ENCODE data around the gene ZNF215. TPM values are rescaled to one million over a fixed set of nuclear protein-coding genes. Genes with fewer than 3 reads are reported as not detected.
"Not testable (repeated sequence)": the region's sequence is repeated elsewhere in the genome, so short reads cannot be mapped to it uniquely, and the experiment has no call there.

Gene ZNF215
- total RNA-seq, 2 donors from 2014 or later: 4.9 to 7.3 TPM

GRCh38 chr11:6962141-6962540 lies 35.9 kb downstream of the ZNF215 start:
- ATAC-seq (no peak), DNase-seq (no peak)
- H3K4me3 ChIP-seq: no peak overlapping the region
- no peaks in the 10 kb centered on the region for H3K9me3 ChIP-seq
- H3K4me1 ChIP-seq: no peaks in the 10 kb centered on the region
- H3K36me3 ChIP-seq (replicated peaks in 1 of 2; ENCODE audit: insufficient read depth in 1 of 2, low read depth in 2 of 2): no peaks in the 10 kb centered on the region
- TF ChIP-seq POLR2A (IDR thresholded peaks at IDR 0.05) (no peak), CTCF (IDR thresholded peaks at IDR 0.05) (no peak)
- no peaks in the 10 kb centered on the region for H3K27me3 ChIP-seq
- intact Hi-C loops (cut with DNase I): no loop called here
- H3K27ac ChIP-seq: no peak overlapping the region

- WGBS, 2 donors: 83 to 95% methylated on average over 1 of the region's 1 CpG
- Histone ChIP-seq H3K4me1 (no peaks in the 10 kb centered on the region), H3K4me3 (no peak overlapping the region), H3K9me3 (no peaks in the 10 kb centered on the region), H3K36me3 (replicated peaks in 1 of 2; ENCODE audit: insufficient read depth in 1 of 2, low read depth in 2 of 2) (no peaks in the 10 kb centered on the region), H3K27me3 (no peaks in the 10 kb centered on the region), H3K27ac (no peak overlapping the region)
- TF ChIP-seq POLR2A (IDR thresholded peaks at IDR 0.05) (no peak), CTCF (IDR thresholded peaks at IDR 0.05) (no peak)
- intact Hi-C loops (cut with DNase I): no loop called here
- ATAC-seq (no peak), DNase-seq (no peak)
Observed at GRCh38 chr11:6962673-6963072, 36.4 kb downstream of the ZNF215 start.

- H3K36me3 ChIP-seq (replicated peaks in 1 of 2; ENCODE audit: insufficient read depth in 1 of 2, low read depth in 2 of 2): no peaks in the 10 kb centered on the region
- H3K4me3 ChIP-seq: no peak overlapping the region
- DNase-seq: no peak
- H3K27me3 ChIP-seq: no peaks in the 10 kb centered on the region
- no peak overlapping the region for H3K27ac ChIP-seq
- ATAC-seq: no peak
- no peaks in the 10 kb centered on the region for H3K9me3 ChIP-seq
- no peaks in the 10 kb centered on the region for H3K4me1 ChIP-seq
- TF ChIP-seq POLR2A (IDR thresholded peaks at IDR 0.05): no peak
- TF ChIP-seq CTCF (IDR thresholded peaks at IDR 0.05): no peak
- intact Hi-C loops (cut with DNase I): no loop called here
- WGBS, 2 donors: 88 to 100% methylated on average over 1 of the region's 1 CpG
Observed at GRCh38 chr11:6968816-6969215, 42.6 kb downstream of the ZNF215 start.

- H3K9me3 ChIP-seq; H3K27me3 ChIP-seq; H3K36me3 ChIP-seq (replicated peaks in 1 of 2; ENCODE audit: insufficient read depth in 1 of 2, low read depth in 2 of 2); H3K4me1 ChIP-seq; ATAC-seq; intact Hi-C loops (cut with DNase I); H3K4me3 ChIP-seq; H3K27ac ChIP-seq; DNase-seq: not testable (repeated sequence)
- 75 to 78% methylated on average over 4 of the region's 4 CpGs for WGBS, 2 donors
Observed at GRCh38 chr11:6969854-6970253, 43.6 kb downstream of the ZNF215 start.

- DNase-seq (no peak), ATAC-seq (no peak)
- no peaks in the 10 kb centered on the region for H3K27me3 ChIP-seq
- H3K36me3 ChIP-seq (replicated peaks in 1 of 2; ENCODE audit: insufficient read depth in 1 of 2, low read depth in 2 of 2): no peaks in the 10 kb centered on the region
- no peak overlapping the region for H3K27ac ChIP-seq
- H3K4me3 ChIP-seq: no peak overlapping the region
- no peaks in the 10 kb centered on the region for H3K4me1 ChIP-seq
- H3K9me3 ChIP-seq: no peaks in the 10 kb centered on the region
- intact Hi-C loops (cut with DNase I): no loop called here
- 72 to 77% methylated on average over 2 of the region's 2 CpGs for WGBS, 2 donors
- TF ChIP-seq CTCF (IDR thresholded peaks at IDR 0.05): no peak
- TF ChIP-seq POLR2A (IDR thresholded peaks at IDR 0.05): no peak
Observed at GRCh38 chr11:6979365-6979764, 53.1 kb downstream of the ZNF215 start.

Measured in body of pancreas (tissue), 4 donors.